Activated CD8-positive, alpha-beta memory T cell treated with anti-CD3 and anti-CD28 coated beads, Interleukin-2, amount 50 U/mL, for 48 hours (primary cell): ENCODE results near the gene ITPK1.

Experiments
- DNase-seq: peaks from one replicate; pipeline ENCODE4 v3.0.0-alpha.2; 2020

Gene ITPK1

DNA sequence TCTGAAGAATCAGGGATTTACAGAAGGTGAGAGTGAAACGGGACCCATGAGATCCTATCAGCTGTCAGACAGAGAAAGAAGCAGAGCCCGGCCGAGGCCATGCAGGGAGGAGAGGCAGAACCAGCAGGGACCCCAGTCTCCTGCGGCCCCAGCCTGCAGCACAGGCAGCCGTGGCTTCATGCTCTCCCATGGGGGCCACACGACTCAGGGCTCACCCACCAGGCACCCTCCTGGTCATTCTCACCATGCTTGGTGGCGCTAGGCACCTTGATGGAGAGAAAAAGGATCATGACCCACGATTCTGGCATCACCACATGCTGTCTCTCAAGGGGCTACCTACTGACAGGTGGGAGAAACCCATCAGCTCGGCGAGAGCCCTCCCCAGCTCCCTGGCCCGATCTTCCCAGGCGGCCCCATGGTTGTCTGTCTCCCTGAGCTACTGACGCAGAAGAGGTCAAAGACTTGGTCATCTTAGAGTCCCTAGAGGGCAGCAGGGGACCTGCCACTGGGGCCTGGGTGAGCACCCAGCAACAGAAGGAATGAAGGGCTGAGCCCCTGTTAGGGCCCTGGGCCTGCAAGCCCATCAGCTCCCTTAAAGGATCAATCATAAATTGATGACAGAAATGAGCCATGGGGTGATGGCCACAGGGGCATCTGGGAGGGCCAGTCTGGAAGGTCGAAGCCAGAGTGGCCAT is 58.0 kb downstream of the ITPK1 start:
- DNase-seq: no peak

GRCh38 chr14:93056840-93057585 is 58.7 kb downstream of the ITPK1 start:
- DNase-seq: no peak

- no peak for DNase-seq
Measured at GRCh38 chr14:93056166-93056839, 59.4 kb downstream of the ITPK1 start.

DNA sequence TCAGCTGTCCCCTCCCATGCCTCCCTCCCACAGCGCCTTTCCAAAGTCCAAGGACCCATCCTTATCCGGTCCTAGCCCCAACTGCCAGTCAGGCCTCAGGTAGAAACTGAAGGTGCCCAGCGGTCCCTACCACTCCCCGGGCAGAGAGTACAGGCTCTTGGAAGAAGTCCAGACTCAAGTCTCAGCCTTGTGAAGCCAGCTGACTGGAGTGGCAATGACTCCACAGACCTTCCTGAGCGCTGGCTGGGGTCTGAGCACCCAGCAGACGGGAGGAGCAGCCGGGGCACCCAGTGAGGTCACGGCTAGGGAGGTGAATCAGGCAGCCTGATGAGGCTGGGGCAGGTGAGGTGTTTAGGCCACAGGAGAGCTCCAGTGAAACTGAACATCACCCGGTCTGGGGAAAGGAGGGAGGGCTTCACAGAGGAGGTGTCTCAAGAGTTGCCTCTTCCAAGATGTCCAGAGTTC is 60.0 kb downstream of the ITPK1 start:
- no peak for DNase-seq

- no peak for DNase-seq
Measured at GRCh38 chr14:93054876-93055275, 60.8 kb downstream of the ITPK1 start.

GRCh38 chr14:93054006-93054405 is 61.7 kb downstream of the ITPK1 start:
- DNase-seq: no peak

GRCh38 chr14:93051600-93052546 is 63.9 kb downstream of the ITPK1 start:
- DNase-seq: no peak

- no peak for DNase-seq
Measured at GRCh38 chr14:93050761-93051160, 65.0 kb downstream of the ITPK1 start.

DNA sequence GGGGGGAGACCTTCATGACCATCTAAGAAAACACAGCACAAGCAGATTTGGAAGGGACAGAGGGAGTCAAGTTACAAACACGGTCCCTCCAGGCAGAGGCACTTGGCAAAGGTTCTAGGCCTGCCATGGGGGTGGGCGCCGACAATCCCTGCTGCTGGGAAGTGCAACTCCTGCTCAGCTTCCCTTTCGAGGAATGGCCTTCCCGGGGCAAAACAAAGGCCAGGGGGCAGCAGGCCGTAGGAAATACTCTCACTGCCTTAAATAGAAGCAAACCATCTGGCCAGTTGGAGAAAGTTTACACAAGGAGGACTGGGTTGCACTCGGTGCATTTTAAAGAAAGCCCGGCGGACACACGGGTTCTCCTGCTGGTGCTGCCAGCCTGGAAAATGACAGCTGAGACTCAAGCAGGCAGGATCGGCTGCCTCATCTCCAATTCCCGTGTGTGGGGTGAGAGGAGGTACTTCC is 65.8 kb downstream of the ITPK1 start:
- DNase-seq: no peak

DNA sequence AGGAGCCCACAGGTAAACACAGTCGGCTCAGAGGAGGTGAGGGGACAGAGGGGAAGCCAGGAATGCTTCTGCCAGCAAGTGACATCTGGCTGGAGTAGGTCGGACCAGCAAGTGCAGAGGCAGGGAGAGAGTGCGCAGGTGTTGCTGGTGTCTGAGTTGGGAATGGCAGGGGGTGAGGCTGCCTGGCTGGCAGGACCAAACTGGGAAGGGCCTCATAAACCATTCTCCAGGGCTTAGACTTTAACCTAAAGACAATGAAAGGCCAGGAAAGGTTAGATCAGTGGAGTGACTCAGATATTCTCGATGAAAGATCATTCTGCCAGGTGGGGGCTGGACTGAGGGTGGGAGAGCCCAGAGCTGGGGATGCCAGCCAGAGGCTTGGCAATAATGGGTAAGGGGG is 66.4 kb downstream of the ITPK1 start:
- no peak for DNase-seq

DNA sequence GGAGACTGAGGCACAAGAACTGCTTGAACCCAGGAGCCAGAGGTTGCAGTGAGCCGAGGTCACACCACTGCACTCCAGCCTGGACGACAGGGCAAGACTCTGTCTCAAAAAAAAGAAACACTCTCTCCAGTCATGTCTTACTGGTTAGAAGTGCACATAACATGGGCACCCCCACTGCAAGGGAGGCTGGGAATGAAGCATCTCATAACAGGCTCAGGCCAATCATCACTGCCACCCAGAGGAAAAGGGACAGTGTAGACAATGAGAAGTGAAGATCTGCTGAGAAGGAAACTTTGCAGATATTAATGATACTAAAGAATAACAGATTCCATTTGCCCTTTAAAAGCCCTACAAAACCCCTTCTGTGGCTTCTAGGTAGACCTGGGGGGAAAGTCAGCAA is 66.9 kb downstream of the ITPK1 start:
- no peak for DNase-seq

DNA sequence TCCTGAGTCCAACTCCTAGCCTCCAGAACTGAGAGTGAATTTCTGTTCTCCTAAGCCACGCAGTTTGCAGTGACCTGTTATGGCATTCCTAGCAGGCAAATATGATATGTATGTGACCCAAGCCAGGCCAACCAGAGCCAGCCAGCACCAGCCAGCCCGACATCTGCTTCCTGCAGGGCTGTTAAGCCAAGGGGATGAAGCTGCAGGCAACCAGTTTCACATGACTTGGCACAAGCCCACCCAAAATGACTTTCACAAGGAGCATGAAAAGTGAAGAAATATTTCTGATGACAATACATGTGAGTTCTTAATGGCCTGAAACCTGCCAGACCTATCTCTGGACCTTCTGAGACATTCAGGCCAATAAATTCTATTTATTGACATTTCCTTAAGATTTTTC is 68.1 kb downstream of the ITPK1 start:
- no peak for DNase-seq

- DNase-seq: no peak
Measured at GRCh38 chr14:93047157-93047556, 68.6 kb downstream of the ITPK1 start.

GRCh38 chr14:93046705-93047050 is 69.0 kb downstream of the ITPK1 start:
- no peak for DNase-seq

DNA sequence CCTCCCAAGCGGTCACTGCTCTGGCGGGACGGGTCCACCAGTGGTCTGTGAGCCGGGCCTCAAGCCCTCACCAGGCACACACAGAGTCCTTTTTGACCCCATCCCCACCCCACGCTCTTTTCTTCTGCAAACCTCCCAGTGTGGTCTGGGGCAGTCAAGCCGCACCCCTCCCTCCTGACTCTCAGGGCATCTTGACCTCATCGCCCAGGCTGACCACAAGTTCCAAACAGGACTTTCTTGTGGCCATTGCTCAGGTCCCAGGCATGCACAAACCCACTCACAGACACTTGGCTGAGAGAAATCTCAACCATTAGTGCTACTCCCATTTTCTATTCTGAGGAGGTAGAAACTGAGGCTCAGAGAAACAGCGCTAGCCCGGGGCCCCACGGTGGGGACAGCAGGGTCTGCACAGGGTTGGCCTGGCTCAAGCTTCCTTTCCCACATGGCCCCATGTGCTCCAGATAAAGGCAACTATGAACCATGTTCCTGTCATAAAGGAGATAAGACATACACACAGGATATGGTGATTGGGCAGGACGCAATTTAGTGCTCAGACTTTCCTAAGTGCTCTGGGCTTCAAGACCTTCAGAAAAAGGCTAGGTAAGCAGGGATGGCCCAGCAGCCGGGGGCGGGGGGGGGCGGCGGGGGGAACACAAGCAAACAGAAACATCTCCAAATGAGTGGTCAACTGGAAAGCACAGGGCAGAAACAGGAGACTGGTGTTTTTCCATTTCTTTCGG is 69.6 kb downstream of the ITPK1 start:
- no peak for DNase-seq

DNA sequence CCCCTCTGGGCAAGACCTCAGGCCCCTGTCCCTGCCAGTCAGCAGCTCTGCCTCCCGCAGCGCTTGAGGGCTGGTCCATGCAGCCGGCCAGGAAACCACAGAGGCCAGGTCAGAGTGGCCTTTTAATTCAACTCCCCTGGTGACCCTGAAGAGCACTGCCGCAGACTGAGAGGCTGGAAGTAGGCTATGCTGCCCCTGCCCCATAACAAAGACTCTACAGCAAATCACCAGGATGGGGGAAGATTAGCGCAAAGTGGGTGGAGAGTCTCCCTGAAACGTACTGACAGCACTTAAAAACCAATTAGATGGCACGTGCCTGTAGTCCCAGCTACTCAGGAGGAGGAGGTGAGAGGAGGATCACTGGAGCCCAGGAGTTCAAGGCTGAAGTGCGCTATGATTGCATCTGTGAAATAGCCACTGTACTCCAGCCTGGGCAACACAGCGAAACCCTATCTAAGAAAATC is 70.5 kb downstream of the ITPK1 start:
- no peak for DNase-seq

DNA sequence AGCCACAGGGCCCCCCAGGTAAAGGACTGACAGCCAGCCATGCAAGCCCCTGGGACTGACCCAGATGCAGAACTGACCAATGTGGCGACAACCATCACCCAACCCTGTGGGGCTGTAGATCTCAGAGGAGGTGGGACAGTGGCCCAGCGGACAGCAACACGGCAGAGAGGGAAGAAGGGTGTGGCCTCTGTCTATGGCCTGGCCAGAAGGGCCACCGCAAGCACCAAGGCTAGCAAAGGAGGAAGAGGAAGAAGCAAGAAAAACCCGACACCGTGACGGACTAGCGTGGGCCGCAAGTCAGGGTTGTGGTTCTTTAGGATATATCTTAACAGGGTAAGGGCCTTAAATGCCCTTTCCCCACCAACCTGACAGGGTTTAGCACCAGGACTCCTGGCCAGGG is 71.2 kb downstream of the ITPK1 start:
- no peak for DNase-seq

- DNase-seq: no peak
Measured at GRCh38 chr14:93044121-93044520, 71.6 kb downstream of the ITPK1 start.

- DNase-seq: no peak
Measured at GRCh38 chr14:93042968-93043940, 72.5 kb downstream of the ITPK1 start.

DNA sequence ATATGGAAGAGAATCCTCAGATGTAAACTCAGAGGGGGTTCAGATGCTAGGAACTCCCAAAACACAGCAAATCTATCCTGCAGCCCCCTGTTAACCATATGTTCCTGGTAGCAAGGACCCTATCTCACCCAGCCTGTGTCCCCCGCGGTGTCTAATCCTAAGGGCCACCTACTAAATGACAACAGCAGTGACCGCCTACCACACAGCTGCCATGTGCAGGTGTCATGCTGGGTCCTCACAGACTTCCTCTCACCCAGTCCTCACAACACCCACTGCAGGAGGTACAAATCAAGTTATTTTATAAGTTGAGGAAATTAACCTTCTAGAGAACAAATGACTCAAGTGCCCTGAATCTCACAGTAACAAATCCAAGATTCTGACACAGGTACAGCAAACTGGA is 73.9 kb downstream of the ITPK1 start:
- no peak for DNase-seq

DNA sequence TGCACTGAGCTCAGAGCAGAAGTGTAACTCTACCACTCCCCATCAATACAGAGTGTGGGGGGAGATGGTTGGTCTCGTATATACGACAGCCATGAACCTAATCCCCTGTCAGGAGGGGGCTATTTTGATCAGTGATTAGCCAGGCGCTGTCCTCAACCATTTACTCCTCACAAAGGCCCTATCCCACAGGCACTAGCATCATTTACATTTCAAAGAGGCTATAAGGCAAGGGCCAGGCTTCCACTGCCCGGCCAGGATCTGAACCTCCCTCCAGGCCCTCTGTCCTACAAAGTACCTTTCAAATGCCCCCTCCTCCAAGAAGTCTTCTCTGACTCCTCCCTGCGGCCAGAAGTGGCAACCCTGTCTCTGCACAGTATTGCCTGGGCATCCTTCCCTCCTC is 74.7 kb downstream of the ITPK1 start:
- DNase-seq: no peak
